Measurements from ENCODE around the gene CSTPP1. TPM values are rescaled to one million over a fixed set of nuclear protein-coding genes. Genes with fewer than 3 reads are reported as not detected.
"Not testable (repeated sequence)": the region's sequence is repeated elsewhere in the genome, so short reads cannot be mapped to it uniquely, and the experiment has no call there.

CSTPP1 gene
- total RNA-seq, 1 donor from 2014 or later: 22.0 TPM

GRCh38 chr11:46952553-46952952 is 16.0 kb downstream of the CSTPP1 start:
- no peak for DNase-seq (ENCODE audit: low read depth)

- DNase-seq (ENCODE audit: low read depth): no peak
These were observed 16.5 kb downstream of the CSTPP1 start for GRCh38 chr11:46953093-46953492.

- no peak for DNase-seq (ENCODE audit: low read depth)
These were observed 22.2 kb downstream of the CSTPP1 start for GRCh38 chr11:46958777-46959176.

- no peak for DNase-seq (ENCODE audit: low read depth)
These were observed 24.5 kb downstream of the CSTPP1 start for GRCh38 chr11:46961041-46961440.

- not testable (repeated sequence) for DNase-seq (ENCODE audit: low read depth)
These were observed 25.3 kb downstream of the CSTPP1 start for GRCh38 chr11:46961886-46962285.

- no peak for DNase-seq (ENCODE audit: low read depth)
These were observed 27.3 kb downstream of the CSTPP1 start for GRCh38 chr11:46963844-46964243.

- DNase-seq (ENCODE audit: low read depth): no peak
These were observed 30.2 kb downstream of the CSTPP1 start for GRCh38 chr11:46966773-46967172.

GRCh38 chr11:46967962-46968361 is 31.4 kb downstream of the CSTPP1 start:
- DNase-seq (ENCODE audit: low read depth): no peak

GRCh38 chr11:46969379-46969778 is 32.8 kb downstream of the CSTPP1 start:
- no peak for DNase-seq (ENCODE audit: low read depth)

GRCh38 chr11:46970913-46971625 is 34.5 kb downstream of the CSTPP1 start:
- DNase-seq (ENCODE audit: low read depth): no peak

GRCh38 chr11:46972343-46972742 is 35.8 kb downstream of the CSTPP1 start:
- no peak for DNase-seq (ENCODE audit: low read depth)

- DNase-seq (ENCODE audit: low read depth): no peak
These were observed 36.3 kb downstream of the CSTPP1 start for GRCh38 chr11:46972821-46973220.

GRCh38 chr11:46976182-46976854 is 39.8 kb downstream of the CSTPP1 start:
- DNase-seq (ENCODE audit: low read depth): no peak

- no peak for DNase-seq (ENCODE audit: low read depth)
These were observed 40.7 kb downstream of the CSTPP1 start for GRCh38 chr11:46977038-46977813.

GRCh38 chr11:46978005-46978491 is 41.5 kb downstream of the CSTPP1 start:
- no peak for DNase-seq (ENCODE audit: low read depth)

- DNase-seq (ENCODE audit: low read depth): no peak
These were observed 42.8 kb downstream of the CSTPP1 start for GRCh38 chr11:46979358-46979757.

- DNase-seq (ENCODE audit: low read depth): no peak
These were observed 44.9 kb downstream of the CSTPP1 start for GRCh38 chr11:46981436-46981835.

GRCh38 chr11:46982797-46983452 is 46.4 kb downstream of the CSTPP1 start:
- no peak for DNase-seq (ENCODE audit: low read depth)

- DNase-seq (ENCODE audit: low read depth): no peak
These were observed 47.0 kb downstream of the CSTPP1 start for GRCh38 chr11:46983598-46983997.

GRCh38 chr11:46984548-46984947 is 48.0 kb downstream of the CSTPP1 start:
- DNase-seq (ENCODE audit: low read depth): no peak

- DNase-seq (ENCODE audit: low read depth): no peak
These were observed 48.4 kb downstream of the CSTPP1 start for GRCh38 chr11:46984987-46985386.
